Measurements from ENCODE around the gene PRKG1.

The PRKG1 gene

GRCh38 chr10:51162002-51162401 is 87.7 kb downstream of the PRKG1 start:
- no peak for TF ChIP-seq FOXP2 (optimal IDR thresholded peaks at IDR 0.05; ENCODE audit: borderline replicate concordance, extremely low read depth, extremely low read length, insufficient read depth)
- TF ChIP-seq REST (IDR thresholded peaks at IDR 0.05; ENCODE audit: insufficient read depth in 1 of 2, low read depth in 2 of 2, low read length in 2 of 2), result no peak
- no peak for TF ChIP-seq POLR2AphosphoS5 (IDR thresholded peaks at IDR 0.05; ENCODE audit: low read depth, low read length)
- TF ChIP-seq SIN3A (IDR thresholded peaks at IDR 0.05; ENCODE audit: borderline replicate concordance, insufficient read depth, low read length), result no peak
- no peak for TF ChIP-seq TAF1 (IDR thresholded peaks at IDR 0.05; ENCODE audit: borderline replicate concordance, insufficient read depth, low read length)

DNA sequence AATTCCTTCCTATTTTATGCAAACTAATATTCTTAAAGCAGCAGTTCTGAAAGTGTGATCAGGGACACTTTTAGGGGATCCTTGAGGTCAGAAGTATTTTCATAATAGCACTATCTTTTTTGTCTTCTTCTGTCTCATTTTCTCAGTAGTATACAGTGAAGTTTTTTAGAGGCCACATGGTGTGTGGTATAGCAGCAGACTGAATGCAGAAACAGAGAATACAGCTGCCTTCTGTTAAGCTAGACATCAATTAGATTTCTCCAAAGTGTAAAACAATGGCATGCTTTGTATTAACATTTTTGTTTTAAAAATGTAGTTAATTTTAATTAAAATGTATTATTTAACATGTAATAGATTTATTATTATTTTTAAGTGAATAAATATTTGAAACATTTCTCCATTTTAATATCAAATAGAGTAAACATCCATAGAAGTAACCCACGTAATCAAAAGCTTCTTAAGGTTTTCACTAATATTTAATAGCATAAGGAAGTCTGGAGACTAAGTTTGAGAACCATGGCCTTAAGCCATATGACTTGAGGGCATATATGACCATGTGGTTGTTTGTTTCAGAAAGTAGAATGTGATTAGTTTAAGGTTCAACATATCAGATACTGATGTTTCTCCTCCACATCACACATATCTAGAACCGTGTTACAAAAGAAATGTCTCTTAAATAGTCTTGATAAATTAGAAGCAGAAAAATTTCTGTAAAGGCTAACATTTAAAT is 94.0 kb downstream of the PRKG1 start:
- TF ChIP-seq FOXP2 (optimal IDR thresholded peaks at IDR 0.05; ENCODE audit: borderline replicate concordance, extremely low read depth, extremely low read length, insufficient read depth) (no peak), SIN3A (IDR thresholded peaks at IDR 0.05; ENCODE audit: borderline replicate concordance, insufficient read depth, low read length) (no peak), TAF1 (IDR thresholded peaks at IDR 0.05; ENCODE audit: borderline replicate concordance, insufficient read depth, low read length) (no peak), POLR2AphosphoS5 (IDR thresholded peaks at IDR 0.05; ENCODE audit: low read depth, low read length) (no peak), REST (IDR thresholded peaks at IDR 0.05; ENCODE audit: insufficient read depth in 1 of 2, low read depth in 2 of 2, low read length in 2 of 2) (no peak)

- TF ChIP-seq FOXP2 (optimal IDR thresholded peaks at IDR 0.05; ENCODE audit: borderline replicate concordance, extremely low read depth, extremely low read length, insufficient read depth), result no peak
- no peak for TF ChIP-seq TAF1 (IDR thresholded peaks at IDR 0.05; ENCODE audit: borderline replicate concordance, insufficient read depth, low read length)
- TF ChIP-seq REST (IDR thresholded peaks at IDR 0.05; ENCODE audit: insufficient read depth in 1 of 2, low read depth in 2 of 2, low read length in 2 of 2), result no peak
- no peak for TF ChIP-seq SIN3A (IDR thresholded peaks at IDR 0.05; ENCODE audit: borderline replicate concordance, insufficient read depth, low read length)
- no peak for TF ChIP-seq POLR2AphosphoS5 (IDR thresholded peaks at IDR 0.05; ENCODE audit: low read depth, low read length)
These were observed 94.8 kb downstream of the PRKG1 start for GRCh38 chr10:51169111-51169510.

DNA sequence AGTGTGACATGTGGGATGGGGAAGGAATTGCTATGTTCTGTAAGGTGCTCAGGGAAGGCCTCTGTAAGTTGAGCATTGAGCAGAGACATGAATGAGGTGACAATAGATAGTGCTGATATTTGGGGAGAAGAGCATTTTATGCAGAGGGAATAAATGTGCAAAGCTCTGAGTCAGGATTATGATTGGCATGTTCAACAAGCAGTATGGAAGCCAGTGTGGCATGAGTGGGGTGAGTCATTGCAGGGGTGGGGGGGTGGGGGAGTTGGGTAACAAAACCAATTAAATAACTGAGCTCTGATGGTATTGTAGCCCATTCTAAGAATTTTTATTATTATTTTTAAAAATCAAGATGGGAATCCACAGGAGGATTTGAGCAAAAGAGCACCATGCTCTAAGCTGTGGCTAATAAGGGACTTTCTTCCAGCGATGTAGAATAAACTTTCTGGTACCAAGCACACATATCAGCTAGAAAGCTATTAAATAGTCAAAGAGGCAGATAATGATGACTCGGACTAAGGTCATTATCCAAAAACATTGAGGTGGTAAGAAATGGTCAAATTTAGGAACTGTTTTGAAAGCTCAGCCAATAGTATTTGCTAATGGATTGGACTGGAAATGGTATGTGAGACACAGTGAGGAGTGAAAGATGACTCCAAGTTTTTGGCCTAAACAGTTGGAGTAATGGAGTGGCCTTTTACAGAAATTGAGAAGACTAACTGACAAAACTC is 96.4 kb downstream of the PRKG1 start:
- TF ChIP-seq SIN3A (IDR thresholded peaks at IDR 0.05; ENCODE audit: borderline replicate concordance, insufficient read depth, low read length) (no peak), POLR2AphosphoS5 (IDR thresholded peaks at IDR 0.05; ENCODE audit: low read depth, low read length) (no peak), FOXP2 (optimal IDR thresholded peaks at IDR 0.05; ENCODE audit: borderline replicate concordance, extremely low read depth, extremely low read length, insufficient read depth) (no peak), TAF1 (IDR thresholded peaks at IDR 0.05; ENCODE audit: borderline replicate concordance, insufficient read depth, low read length) (no peak), REST (IDR thresholded peaks at IDR 0.05; ENCODE audit: insufficient read depth in 1 of 2, low read depth in 2 of 2, low read length in 2 of 2) (no peak)
